ENCODE measurements around the gene FOXP1.

DNA sequence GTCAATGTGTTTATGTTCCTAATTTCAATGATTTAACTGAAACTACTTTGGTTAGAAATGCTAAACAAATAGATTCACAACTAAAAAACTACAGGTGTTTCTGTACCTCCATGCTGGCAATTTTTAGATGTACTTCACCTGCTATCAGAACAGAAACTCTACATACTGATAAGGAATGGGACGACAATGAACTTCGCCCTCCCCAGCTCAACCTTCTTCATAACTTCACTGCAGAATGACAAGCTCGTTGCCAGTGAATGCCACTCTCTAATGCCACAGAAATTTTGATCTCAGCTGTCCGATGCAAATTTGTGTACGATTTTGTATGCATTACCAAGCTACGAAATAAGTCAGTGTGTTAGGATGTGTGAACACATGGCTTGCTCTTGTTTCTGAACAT is 133.4 kb downstream of the FOXP1 start:
- TF ChIP-seq, protein P1, sequence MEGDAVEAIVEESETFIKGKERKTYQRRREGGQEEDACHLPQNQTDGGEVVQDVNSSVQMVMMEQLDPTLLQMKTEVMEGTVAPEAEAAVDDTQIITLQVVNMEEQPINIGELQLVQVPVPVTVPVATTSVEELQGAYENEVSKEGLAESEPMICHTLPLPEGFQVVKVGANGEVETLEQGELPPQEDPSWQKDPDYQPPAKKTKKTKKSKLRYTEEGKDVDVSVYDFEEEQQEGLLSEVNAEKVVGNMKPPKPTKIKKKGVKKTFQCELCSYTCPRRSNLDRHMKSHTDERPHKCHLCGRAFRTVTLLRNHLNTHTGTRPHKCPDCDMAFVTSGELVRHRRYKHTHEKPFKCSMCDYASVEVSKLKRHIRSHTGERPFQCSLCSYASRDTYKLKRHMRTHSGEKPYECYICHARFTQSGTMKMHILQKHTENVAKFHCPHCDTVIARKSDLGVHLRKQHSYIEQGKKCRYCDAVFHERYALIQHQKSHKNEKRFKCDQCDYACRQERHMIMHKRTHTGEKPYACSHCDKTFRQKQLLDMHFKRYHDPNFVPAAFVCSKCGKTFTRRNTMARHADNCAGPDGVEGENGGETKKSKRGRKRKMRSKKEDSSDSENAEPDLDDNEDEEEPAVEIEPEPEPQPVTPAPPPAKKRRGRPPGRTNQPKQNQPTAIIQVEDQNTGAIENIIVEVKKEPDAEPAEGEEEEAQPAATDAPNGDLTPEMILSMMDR (IDR thresholded peaks at IDR 0.05; ENCODE audit: low read depth, low read length, missing input control) = no peak
- TF ChIP-seq, protein P2, sequence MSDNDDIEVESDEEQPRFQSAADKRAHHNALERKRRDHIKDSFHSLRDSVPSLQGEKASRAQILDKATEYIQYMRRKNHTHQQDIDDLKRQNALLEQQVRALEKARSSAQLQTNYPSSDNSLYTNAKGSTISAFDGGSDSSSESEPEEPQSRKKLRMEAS (IDR thresholded peaks at IDR 0.05) = no peak
- TF ChIP-seq JUND (IDR thresholded peaks at IDR 0.05) = no peak
- TF ChIP-seq RAD21 (IDR thresholded peaks at IDR 0.05) = no peak
- TF ChIP-seq, protein P3, sequence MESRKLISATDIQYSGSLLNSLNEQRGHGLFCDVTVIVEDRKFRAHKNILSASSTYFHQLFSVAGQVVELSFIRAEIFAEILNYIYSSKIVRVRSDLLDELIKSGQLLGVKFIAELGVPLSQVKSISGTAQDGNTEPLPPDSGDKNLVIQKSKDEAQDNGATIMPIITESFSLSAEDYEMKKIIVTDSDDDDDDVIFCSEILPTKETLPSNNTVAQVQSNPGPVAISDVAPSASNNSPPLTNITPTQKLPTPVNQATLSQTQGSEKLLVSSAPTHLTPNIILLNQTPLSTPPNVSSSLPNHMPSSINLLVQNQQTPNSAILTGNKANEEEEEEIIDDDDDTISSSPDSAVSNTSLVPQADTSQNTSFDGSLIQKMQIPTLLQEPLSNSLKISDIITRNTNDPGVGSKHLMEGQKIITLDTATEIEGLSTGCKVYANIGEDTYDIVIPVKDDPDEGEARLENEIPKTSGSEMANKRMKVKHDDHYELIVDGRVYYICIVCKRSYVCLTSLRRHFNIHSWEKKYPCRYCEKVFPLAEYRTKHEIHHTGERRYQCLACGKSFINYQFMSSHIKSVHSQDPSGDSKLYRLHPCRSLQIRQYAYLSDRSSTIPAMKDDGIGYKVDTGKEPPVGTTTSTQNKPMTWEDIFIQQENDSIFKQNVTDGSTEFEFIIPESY (IDR thresholded peaks at IDR 0.05) = no peak
- no peak for TF ChIP-seq TAF1 (conservative IDR thresholded peaks at IDR 0.05)
- TF ChIP-seq, protein P4, sequence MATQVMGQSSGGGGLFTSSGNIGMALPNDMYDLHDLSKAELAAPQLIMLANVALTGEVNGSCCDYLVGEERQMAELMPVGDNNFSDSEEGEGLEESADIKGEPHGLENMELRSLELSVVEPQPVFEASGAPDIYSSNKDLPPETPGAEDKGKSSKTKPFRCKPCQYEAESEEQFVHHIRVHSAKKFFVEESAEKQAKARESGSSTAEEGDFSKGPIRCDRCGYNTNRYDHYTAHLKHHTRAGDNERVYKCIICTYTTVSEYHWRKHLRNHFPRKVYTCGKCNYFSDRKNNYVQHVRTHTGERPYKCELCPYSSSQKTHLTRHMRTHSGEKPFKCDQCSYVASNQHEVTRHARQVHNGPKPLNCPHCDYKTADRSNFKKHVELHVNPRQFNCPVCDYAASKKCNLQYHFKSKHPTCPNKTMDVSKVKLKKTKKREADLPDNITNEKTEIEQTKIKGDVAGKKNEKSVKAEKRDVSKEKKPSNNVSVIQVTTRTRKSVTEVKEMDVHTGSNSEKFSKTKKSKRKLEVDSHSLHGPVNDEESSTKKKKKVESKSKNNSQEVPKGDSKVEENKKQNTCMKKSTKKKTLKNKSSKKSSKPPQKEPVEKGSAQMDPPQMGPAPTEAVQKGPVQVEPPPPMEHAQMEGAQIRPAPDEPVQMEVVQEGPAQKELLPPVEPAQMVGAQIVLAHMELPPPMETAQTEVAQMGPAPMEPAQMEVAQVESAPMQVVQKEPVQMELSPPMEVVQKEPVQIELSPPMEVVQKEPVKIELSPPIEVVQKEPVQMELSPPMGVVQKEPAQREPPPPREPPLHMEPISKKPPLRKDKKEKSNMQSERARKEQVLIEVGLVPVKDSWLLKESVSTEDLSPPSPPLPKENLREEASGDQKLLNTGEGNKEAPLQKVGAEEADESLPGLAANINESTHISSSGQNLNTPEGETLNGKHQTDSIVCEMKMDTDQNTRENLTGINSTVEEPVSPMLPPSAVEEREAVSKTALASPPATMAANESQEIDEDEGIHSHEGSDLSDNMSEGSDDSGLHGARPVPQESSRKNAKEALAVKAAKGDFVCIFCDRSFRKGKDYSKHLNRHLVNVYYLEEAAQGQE (IDR thresholded peaks at IDR 0.05) = no peak
- TF ChIP-seq FOXA1 (IDR thresholded peaks at IDR 0.05) = no peak
- TF ChIP-seq SP1 (IDR thresholded peaks at IDR 0.05) = no peak
- no peak for TF ChIP-seq RXRA (IDR thresholded peaks at IDR 0.05)
- no peak for TF ChIP-seq YY1 (IDR thresholded peaks at IDR 0.05)
- TF ChIP-seq, protein P5, sequence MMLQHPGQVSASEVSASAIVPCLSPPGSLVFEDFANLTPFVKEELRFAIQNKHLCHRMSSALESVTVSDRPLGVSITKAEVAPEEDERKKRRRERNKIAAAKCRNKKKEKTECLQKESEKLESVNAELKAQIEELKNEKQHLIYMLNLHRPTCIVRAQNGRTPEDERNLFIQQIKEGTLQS (IDR thresholded peaks at IDR 0.05) = no peak
- TF ChIP-seq NR2F2 (IDR thresholded peaks at IDR 0.05) = no peak
